Endothelial cell (in vitro differentiated cells): ENCODE data around the gene NDUFS2. TPM values are rescaled to one million over a fixed set of nuclear protein-coding genes. Genes with fewer than 3 reads are reported as not detected.

Experiments
- DNase-seq: peaks from one replicate; pipeline ENCODE4 v3.0.0; 2021; ENCODE audit warnings: low spot score
- H3K27ac Mint-ChIP-seq: one replicate; pipeline ENCODE4 v1.8.0; 2021; ENCODE audit warnings: mixed read lengths, inconsistent platforms; ENCODE audit not compliant: unreplicated experiment
- H3K27me3 Mint-ChIP-seq: one replicate; pipeline ENCODE4 v1.8.0; 2021; ENCODE audit warnings: mild to moderate bottlenecking, moderate library complexity, mixed read lengths, inconsistent platforms; ENCODE audit not compliant: unreplicated experiment
- H3K36me3 Mint-ChIP-seq: one replicate; pipeline ENCODE4 v1.8.0; 2021; ENCODE audit warnings: mild to moderate bottlenecking, low read depth, mixed read lengths, inconsistent platforms; ENCODE audit not compliant: unreplicated experiment
- H3K4me1 Mint-ChIP-seq: one replicate; pipeline ENCODE4 v1.8.0; 2021; ENCODE audit warnings: mild to moderate bottlenecking, mixed read lengths, inconsistent platforms; ENCODE audit not compliant: unreplicated experiment
- H3K4me3 Mint-ChIP-seq: one replicate; pipeline ENCODE4 v1.8.0; 2021; ENCODE audit warnings: mild to moderate bottlenecking, mixed read lengths, inconsistent platforms; ENCODE audit not compliant: unreplicated experiment
- H3K9me3 Mint-ChIP-seq: one replicate; pipeline ENCODE4 v1.8.0; 2021; ENCODE audit warnings: mixed read lengths, inconsistent platforms; ENCODE audit not compliant: unreplicated experiment
- total RNA-seq: library from RNA; stranded (reverse); fragmentation: NEBNext Ultra II Directional; extraction: Animal tissue kit (Norgen Biotek cat#: 25700); gene quantifications from one replicate; pipeline ENCODE4 v1.2.1, GENCODE V29; 2021; ENCODE audit not compliant: unreplicated experiment
- TF ChIP-seq, protein P1 (sequence below): fragments of 200-600 bp; sonication (generic); IDR thresholded peaks from one replicate; pipeline ENCODE4 v1.5.0; 2021; ENCODE audit warnings: antibody characterized with exemption; ENCODE audit not compliant: unreplicated experiment

NDUFS2 gene
- total RNA-seq, 1 donor from 2014 or later: 93.1 TPM

DNA sequence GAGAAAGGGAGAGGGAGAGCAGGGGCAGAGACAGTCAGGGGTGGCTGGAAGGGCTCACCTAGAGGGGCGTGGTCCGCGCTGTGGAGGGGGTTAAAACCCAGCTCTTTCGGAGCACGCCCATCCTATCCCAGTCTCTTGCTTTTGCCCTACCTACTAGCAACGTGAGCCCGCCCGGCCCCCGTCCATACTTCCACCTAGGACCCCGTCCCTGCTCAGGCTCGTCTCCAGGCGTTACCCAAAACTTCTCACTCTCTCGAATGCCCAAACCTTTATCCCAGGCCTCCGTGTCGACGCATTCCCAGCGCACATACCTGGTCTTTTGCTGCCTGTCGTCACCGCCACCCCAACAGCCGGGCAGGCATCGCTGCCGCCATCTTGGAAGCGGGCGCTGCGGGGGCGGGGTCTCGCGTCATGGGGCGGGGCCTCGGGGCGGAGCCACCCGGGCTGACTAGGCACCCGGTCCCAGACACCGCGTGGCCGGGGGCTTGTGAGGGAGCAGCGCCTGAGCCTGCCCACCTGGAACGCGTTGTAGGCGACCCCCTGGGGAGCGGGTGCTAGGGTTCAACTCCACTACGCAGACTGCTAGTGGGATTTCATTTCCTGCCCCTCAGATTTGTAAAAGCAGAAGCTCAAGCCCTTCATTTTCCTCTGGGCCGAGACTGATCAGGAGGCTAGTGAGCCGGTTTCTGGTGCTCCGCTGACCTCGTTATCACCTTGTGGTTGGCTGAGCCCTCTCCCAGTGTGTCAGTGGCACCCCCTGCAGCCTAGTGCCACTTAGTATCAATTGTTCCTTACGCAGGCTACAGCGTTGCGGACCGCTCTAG, 24.8 kb upstream of the NDUFS2 start, which contains the start of gene B4GALT3:
Gene B4GALT3, minus strand, starts transcription at position 396 of the 824 bp plus-strand sequence. CDS start 1,447 bp downstream, outside the sequence.
- Mint-ChIP-seq H3K36me3 (peaks cover 35% of the 10 kb centered on the region), H3K4me3 (peak within 1 kb of the TSS; percentile 99), H3K27ac (peak within 1 kb of the TSS; percentile 96), H3K27me3 (peaks cover 14% of the 10 kb centered on the region), H3K4me1 (peaks cover 25% of the 10 kb centered on the region), H3K9me3 (no peaks in the 10 kb centered on the region)
- peak; percentile 96 for DNase-seq
- TF ChIP-seq, protein P1, sequence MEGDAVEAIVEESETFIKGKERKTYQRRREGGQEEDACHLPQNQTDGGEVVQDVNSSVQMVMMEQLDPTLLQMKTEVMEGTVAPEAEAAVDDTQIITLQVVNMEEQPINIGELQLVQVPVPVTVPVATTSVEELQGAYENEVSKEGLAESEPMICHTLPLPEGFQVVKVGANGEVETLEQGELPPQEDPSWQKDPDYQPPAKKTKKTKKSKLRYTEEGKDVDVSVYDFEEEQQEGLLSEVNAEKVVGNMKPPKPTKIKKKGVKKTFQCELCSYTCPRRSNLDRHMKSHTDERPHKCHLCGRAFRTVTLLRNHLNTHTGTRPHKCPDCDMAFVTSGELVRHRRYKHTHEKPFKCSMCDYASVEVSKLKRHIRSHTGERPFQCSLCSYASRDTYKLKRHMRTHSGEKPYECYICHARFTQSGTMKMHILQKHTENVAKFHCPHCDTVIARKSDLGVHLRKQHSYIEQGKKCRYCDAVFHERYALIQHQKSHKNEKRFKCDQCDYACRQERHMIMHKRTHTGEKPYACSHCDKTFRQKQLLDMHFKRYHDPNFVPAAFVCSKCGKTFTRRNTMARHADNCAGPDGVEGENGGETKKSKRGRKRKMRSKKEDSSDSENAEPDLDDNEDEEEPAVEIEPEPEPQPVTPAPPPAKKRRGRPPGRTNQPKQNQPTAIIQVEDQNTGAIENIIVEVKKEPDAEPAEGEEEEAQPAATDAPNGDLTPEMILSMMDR: no peak

DNA sequence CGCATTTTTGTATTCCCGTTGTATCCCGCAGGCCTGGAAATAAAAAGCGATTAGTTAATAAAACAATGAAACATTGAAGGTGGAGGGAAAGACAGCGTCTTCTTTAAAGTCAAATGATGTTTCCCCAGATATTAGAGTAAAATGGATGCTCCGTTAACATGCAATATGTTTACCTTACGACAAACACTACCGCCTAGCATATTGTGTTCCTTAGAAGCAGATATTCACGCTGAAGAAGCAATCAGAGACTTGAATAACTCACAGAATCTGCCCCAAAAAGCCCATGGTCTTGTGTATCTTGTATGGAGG, 24.3 kb upstream of the NDUFS2 start:
- peak overlapping the region; percentile 50 for H3K27ac Mint-ChIP-seq
- H3K9me3 Mint-ChIP-seq: no peaks in the 10 kb centered on the region
- no peak for DNase-seq
- H3K4me1 Mint-ChIP-seq: peaks cover 25% of the 10 kb centered on the region
- TF ChIP-seq, protein P1: no peak
- peaks cover 31% of the 10 kb centered on the region for H3K36me3 Mint-ChIP-seq
- H3K4me3 Mint-ChIP-seq: peak overlapping the region; percentile 99
- peaks cover 14% of the 10 kb centered on the region for H3K27me3 Mint-ChIP-seq

DNA sequence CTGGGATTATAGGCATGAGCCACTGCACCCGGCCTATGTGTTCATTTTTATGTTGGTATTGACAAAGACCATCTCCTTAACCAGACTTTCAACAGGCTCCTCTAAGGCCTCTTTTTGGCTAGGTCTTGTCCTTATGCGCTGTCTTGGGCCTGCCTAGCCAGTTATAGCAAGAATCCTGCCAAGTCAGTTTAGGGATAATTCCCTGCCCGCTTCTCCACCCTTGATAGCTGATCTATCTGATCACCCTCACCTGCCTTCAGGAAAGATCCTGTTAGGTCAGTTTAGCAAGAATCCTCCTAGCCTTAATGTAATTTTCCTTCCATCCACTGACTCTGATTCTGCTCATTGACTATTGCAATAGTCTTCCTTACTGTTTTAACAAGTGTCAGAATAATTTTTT, 22.5 kb upstream of the NDUFS2 start:
- DNase-seq: no peak
- Mint-ChIP-seq H3K4me1 (peaks cover 30% of the 10 kb centered on the region), H3K27ac (no peak overlapping the region), H3K4me3 (no peak overlapping the region), H3K27me3 (peaks cover 14% of the 10 kb centered on the region), H3K9me3 (no peaks in the 10 kb centered on the region), H3K36me3 (peaks cover 18% of the 10 kb centered on the region)
- TF ChIP-seq, protein P1: no peak

DNA sequence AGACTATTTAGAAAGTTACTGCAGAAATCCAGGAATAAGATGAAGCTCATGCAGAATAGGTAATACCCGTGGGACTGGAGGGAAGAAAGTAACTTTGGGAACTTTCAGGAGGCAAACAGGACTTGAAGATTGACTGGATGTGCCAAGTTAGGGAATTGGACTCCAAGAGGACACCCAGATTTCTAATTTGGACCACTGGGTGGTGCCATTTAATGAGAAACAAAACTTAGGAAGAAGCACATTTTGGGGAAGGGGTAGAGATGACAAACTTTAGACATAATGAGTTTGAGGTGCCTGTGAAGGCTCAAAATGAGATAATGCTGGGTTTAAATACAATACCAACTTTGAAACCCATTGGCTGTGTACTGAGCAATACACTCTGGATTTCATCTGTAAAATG, 21.5 kb upstream of the NDUFS2 start:
- Mint-ChIP-seq H3K36me3 (peaks cover 11% of the 10 kb centered on the region), H3K27me3 (peaks cover 12% of the 10 kb centered on the region), H3K27ac (no peak overlapping the region), H3K4me1 (peaks cover 35% of the 10 kb centered on the region), H3K4me3 (no peak overlapping the region), H3K9me3 (no peaks in the 10 kb centered on the region)
- TF ChIP-seq, protein P1: no peak
- DNase-seq: no peak

DNA sequence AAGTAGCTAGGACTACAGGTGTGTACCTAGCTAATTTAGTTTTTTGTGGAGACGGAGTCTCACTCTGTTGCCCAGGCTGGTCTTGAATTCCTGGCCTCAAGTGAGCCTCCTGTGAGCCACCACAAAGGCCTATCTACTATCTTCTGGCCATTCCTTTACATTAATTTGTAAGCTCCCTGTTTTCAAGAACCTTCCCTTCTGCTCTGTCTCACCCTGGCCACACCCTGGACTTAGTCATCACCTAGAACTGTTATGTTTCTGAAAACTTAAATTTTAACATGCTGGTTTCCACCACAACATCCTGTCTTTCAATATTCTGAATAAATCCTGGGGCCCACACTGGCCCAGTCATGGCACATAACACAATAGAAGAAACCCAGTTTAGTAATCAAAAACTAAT, 20.0 kb upstream of the NDUFS2 start:
- Mint-ChIP-seq H3K36me3 (no peaks in the 10 kb centered on the region), H3K9me3 (no peaks in the 10 kb centered on the region), H3K4me3 (no peak overlapping the region), H3K27ac (no peak overlapping the region), H3K27me3 (peaks cover 2% of the 10 kb centered on the region), H3K4me1 (peaks cover 36% of the 10 kb centered on the region)
- TF ChIP-seq, protein P1: no peak
- DNase-seq: no peak
